Vagina (tissue), 2 donors: ENCODE data around the gene ASMT. TPM values are rescaled to one million over a fixed set of nuclear protein-coding genes. Genes with fewer than 3 reads are reported as not detected.

Experiments used
- DNase-seq, 2 donors: peaks; one replicate each; pipeline ENCODE4 v3.0.0-alpha.2; 2017; ENCODE audit errors: extremely low spot score in 2 of 2
- H3K27ac ChIP-seq: fragments of 200-600 bp; sonication (generic); one replicate; pipeline ENCODE4 v1.5.1; 2019
- H3K27me3 ChIP-seq: fragments of 200-600 bp; sonication (generic); one replicate; pipeline ENCODE4 v1.5.1; 2019
- H3K36me3 ChIP-seq, 2 donors: fragments of 200-600 bp; sonication (generic); one replicate each; pipeline ENCODE4 v1.5.1; 2017 to 2019
- H3K4me1 ChIP-seq: fragments of 200-600 bp; sonication (generic); one replicate; pipeline ENCODE4 v1.5.1; 2019
- H3K4me3 ChIP-seq, 2 donors: fragments of 200-600 bp; sonication (generic); 1 replicate in 1 of 2; 2 replicates in 1 of 2; pipeline ENCODE4 v1.5.1; 2016 to 2019
- H3K9me3 ChIP-seq: fragments of 200-600 bp; sonication (generic); one replicate; pipeline ENCODE4 v1.5.1; 2019
- POLR2A ChIP-seq, 2 donors: fragments of 450-650 bp; IDR thresholded peaks; one replicate each; pipeline ENCODE4 v1.6.1; 2017; ENCODE audit warnings: antibody characterized with exemption in 2 of 2, mild to moderate bottlenecking in 2 of 2, moderate library complexity in 2 of 2
- POLR2AphosphoS5 ChIP-seq, 2 donors: sonication (generic); formaldehyde crosslinking; IDR thresholded peaks; one replicate each; pipeline ENCODE4 v1.9.0; 2017; ENCODE audit warnings: antibody characterized with exemption in 2 of 2, mild to moderate bottlenecking in 2 of 2, low read depth in 1 of 2; ENCODE audit not compliant: insufficient read depth in 1 of 2
- intact Hi-C: fragments of 100-400 bp; cut with DNase I; formaldehyde crosslinking; loops from one replicate; pipeline ENCODE4 v1.15.1; 2023
- total RNA-seq: library from RNA; depleted of rRNA; stranded (reverse); fragments of >200 nt; gene quantifications from one replicate; pipeline ENCODE4 v1.2.3, GENCODE V29; 2016
- TF ChIP-seq, protein P1 (sequence below), 3 experiments: fragments of 450-650 bp in 2 of 3; fragments of 200-600 bp in 1 of 3; sonication (generic) in 1 of 3; IDR thresholded peaks; one replicate each; pipeline ENCODE4 v1.5.1; 2017 to 2019; ENCODE audit warnings: antibody characterized with exemption in 3 of 3, mild to moderate bottlenecking in 2 of 3, moderate library complexity in 2 of 3

Gene ASMT
- total RNA-seq, 1 donor from 2014 or later = not detected

- no peak for DNase-seq
- peaks cover 4% of the 10 kb centered on the region for H3K4me1 ChIP-seq
- intact Hi-C loops = no loop called here
- TF ChIP-seq, protein P1, sequence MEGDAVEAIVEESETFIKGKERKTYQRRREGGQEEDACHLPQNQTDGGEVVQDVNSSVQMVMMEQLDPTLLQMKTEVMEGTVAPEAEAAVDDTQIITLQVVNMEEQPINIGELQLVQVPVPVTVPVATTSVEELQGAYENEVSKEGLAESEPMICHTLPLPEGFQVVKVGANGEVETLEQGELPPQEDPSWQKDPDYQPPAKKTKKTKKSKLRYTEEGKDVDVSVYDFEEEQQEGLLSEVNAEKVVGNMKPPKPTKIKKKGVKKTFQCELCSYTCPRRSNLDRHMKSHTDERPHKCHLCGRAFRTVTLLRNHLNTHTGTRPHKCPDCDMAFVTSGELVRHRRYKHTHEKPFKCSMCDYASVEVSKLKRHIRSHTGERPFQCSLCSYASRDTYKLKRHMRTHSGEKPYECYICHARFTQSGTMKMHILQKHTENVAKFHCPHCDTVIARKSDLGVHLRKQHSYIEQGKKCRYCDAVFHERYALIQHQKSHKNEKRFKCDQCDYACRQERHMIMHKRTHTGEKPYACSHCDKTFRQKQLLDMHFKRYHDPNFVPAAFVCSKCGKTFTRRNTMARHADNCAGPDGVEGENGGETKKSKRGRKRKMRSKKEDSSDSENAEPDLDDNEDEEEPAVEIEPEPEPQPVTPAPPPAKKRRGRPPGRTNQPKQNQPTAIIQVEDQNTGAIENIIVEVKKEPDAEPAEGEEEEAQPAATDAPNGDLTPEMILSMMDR (IDR thresholded peaks at IDR 0.05) = no peak
- TF ChIP-seq POLR2AphosphoS5 (IDR thresholded peaks at IDR 0.05; ENCODE audit: insufficient read depth in 1 of 2, low read depth in 1 of 2) = no peak
- TF ChIP-seq POLR2A (IDR thresholded peaks at IDR 0.05) = no peak
- no peaks in the 10 kb centered on the region for H3K9me3 ChIP-seq
- H3K27me3 ChIP-seq = no peaks in the 10 kb centered on the region
- peaks cover 13 to 74% of the 10 kb centered on the region in 2 donors for H3K36me3 ChIP-seq
- H3K4me3 ChIP-seq = no peak overlapping the region
- H3K27ac ChIP-seq = no peak overlapping the region
Measured at GRCh38 chrX:1600406-1601050, 14.3 kb upstream of the ASMT start.

DNA sequence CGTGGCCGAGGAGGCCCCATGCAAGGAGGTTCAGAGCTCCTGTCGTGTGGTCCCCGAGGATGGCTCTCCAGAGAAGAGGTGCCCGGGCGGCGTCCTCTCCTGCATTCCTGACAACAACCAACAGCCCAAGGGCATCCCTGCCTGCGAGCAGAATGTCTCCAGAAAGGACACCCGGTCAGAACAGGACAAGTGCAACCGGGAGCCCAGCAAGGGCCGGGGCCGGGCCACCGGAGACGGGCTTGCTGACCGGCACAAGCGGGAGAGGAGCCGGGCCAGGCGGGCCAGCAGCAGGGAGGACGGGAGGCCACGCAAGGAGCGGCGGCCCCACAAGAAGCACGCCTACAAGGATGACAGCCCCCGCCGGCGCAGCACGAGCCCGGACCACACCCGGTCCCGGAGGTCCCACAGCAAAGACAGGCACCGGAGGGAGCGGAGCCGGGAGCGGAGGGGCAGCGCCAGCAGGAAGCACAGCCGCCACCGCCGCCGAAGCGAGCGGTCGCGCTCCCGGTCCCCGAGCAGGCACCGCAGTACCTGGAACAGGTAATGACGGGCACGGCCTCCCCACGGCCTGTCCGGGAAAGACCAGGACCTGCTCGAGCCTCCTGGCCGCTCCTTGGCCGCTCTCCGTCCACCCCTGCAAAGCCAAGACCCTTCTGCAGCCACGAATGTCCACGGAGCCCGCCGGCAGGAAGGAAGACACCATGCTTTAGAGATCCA is 13.7 kb upstream of the ASMT start:
- Histone ChIP-seq H3K4me1 (peaks cover 4% of the 10 kb centered on the region), H3K36me3 (peaks cover 9 to 70% of the 10 kb centered on the region in 2 donors), H3K4me3 (no peak overlapping the region), H3K9me3 (no peaks in the 10 kb centered on the region), H3K27me3 (no peaks in the 10 kb centered on the region), H3K27ac (no peak overlapping the region)
- intact Hi-C loops = no loop called here
- no peak for TF ChIP-seq POLR2A (IDR thresholded peaks at IDR 0.05)
- TF ChIP-seq, protein P1 (IDR thresholded peaks at IDR 0.05) = no peak
- no peak for TF ChIP-seq POLR2AphosphoS5 (IDR thresholded peaks at IDR 0.05; ENCODE audit: insufficient read depth in 1 of 2, low read depth in 1 of 2)
- no peak for DNase-seq

GRCh38 chrX:1601768-1602085 is 13.1 kb upstream of the ASMT start:
- Histone ChIP-seq H3K27ac (no peak overlapping the region), H3K4me3 (no peak overlapping the region), H3K36me3 (peaks cover 9 to 68% of the 10 kb centered on the region in 2 donors), H3K27me3 (no peaks in the 10 kb centered on the region), H3K4me1 (peaks cover 4% of the 10 kb centered on the region), H3K9me3 (no peaks in the 10 kb centered on the region)
- TF ChIP-seq POLR2A (IDR thresholded peaks at IDR 0.05) = no peak
- no peak for TF ChIP-seq POLR2AphosphoS5 (IDR thresholded peaks at IDR 0.05; ENCODE audit: insufficient read depth in 1 of 2, low read depth in 1 of 2)
- TF ChIP-seq, protein P1 (IDR thresholded peaks at IDR 0.05) = no peak
- intact Hi-C loops = no loop called here
- no peak for DNase-seq

- H3K27ac ChIP-seq = no peak overlapping the region
- no peak overlapping the region for H3K4me3 ChIP-seq
- peaks cover 4% of the 10 kb centered on the region for H3K4me1 ChIP-seq
- no peaks in the 10 kb centered on the region for H3K9me3 ChIP-seq
- intact Hi-C loops = no loop called here
- H3K27me3 ChIP-seq = no peaks in the 10 kb centered on the region
- H3K36me3 ChIP-seq = peaks cover 9 to 62% of the 10 kb centered on the region in 2 donors
- TF ChIP-seq, protein P1 (IDR thresholded peaks at IDR 0.05) = no peak
- TF ChIP-seq POLR2AphosphoS5 (IDR thresholded peaks at IDR 0.05; ENCODE audit: insufficient read depth in 1 of 2, low read depth in 1 of 2) (no peak), POLR2A (IDR thresholded peaks at IDR 0.05) (no peak)
- DNase-seq = no peak
Measured at GRCh38 chrX:1602299-1602698, 12.6 kb upstream of the ASMT start.

GRCh38 chrX:1606496-1606895 is 8.4 kb upstream of the ASMT start:
- no peak for DNase-seq
- Histone ChIP-seq H3K4me1 (no peaks in the 10 kb centered on the region), H3K9me3 (no peaks in the 10 kb centered on the region), H3K4me3 (no peak overlapping the region), H3K27me3 (no peaks in the 10 kb centered on the region), H3K36me3 (peaks cover 0 to 20% of the 10 kb centered on the region in 2 donors), H3K27ac (no peak overlapping the region)
- TF ChIP-seq POLR2A (IDR thresholded peaks at IDR 0.05) = no peak
- TF ChIP-seq, protein P1 (IDR thresholded peaks at IDR 0.05) = no peak
- no peak for TF ChIP-seq POLR2AphosphoS5 (IDR thresholded peaks at IDR 0.05; ENCODE audit: insufficient read depth in 1 of 2, low read depth in 1 of 2)
- intact Hi-C loops = no loop called here
